GM12878 (cell line): Measurements from ENCODE around the gene ETS1. TPM values are rescaled to one million over a fixed set of nuclear protein-coding genes. Genes with fewer than 3 reads are reported as not detected.

Experiments
- CBFB ChIP-seq: IDR thresholded peaks from 2 replicates; pipeline ENCODE4 v1.6.1; 2016; ENCODE audit warnings: antibody characterized with exemption, low read depth
- CBX3 ChIP-seq: fragments of 200-600 bp; sonication (generic); IDR thresholded peaks from 2 replicates; pipeline ENCODE4 v1.6.1; 2016; ENCODE audit warnings: low read depth, borderline replicate concordance
- EED ChIP-seq: sonication (generic); IDR thresholded peaks from 2 replicates; pipeline ENCODE4 v1.6.1; 2016; ENCODE audit warnings: antibody characterized with exemption, low read depth
- EP300 ChIP-seq, 2 experiments: fragments of 150-350 bp in 1 of 2; IDR thresholded peaks; 2 replicates each; pipeline ENCODE4 v1.6.1; 2011 to 2012; ENCODE audit warnings: low read depth in 2 of 2, low read length in 2 of 2, borderline replicate concordance in 1 of 2, improper control_type of control experiment in 1 of 2, inconsistent platforms in 1 of 2; ENCODE audit not compliant: control insufficient read depth in 1 of 2
- HCFC1 ChIP-seq: fragments of 150-350 bp; IDR thresholded peaks from 2 replicates; pipeline ENCODE4 v1.6.1; 2014; ENCODE audit warnings: low read length
- HDAC2 ChIP-seq: fragments of 200-600 bp; sonication (generic); IDR thresholded peaks from 2 replicates; pipeline ENCODE4 v1.6.1; 2017
- HDGF ChIP-seq: fragments of 450-650 bp; IDR thresholded peaks from 2 replicates; pipeline ENCODE4 v1.6.1; 2016; ENCODE audit warnings: antibody characterized with exemption
- KAT2A ChIP-seq: conservative IDR thresholded peaks from 2 replicates; pipeline ENCODE4 v1.6.1; 2011; ENCODE audit warnings: low read depth, low read length; ENCODE audit not compliant: control insufficient read depth
- MEF2A ChIP-seq: IDR thresholded peaks from 2 replicates; pipeline ENCODE4 v1.6.1; 2011; ENCODE audit warnings: low read depth, mild to moderate bottlenecking, low read length, moderate library complexity; ENCODE audit not compliant: insufficient read depth
- MTA3 ChIP-seq: IDR thresholded peaks from 2 replicates; pipeline ENCODE4 v1.6.1; 2012; ENCODE audit warnings: low read length, inconsistent platforms, borderline replicate concordance
- NFXL1 ChIP-seq: fragments of 450-650 bp; IDR thresholded peaks from 2 replicates; pipeline ENCODE4 v1.6.1; 2017; ENCODE audit warnings: antibody characterized with exemption, mild to moderate bottlenecking, borderline replicate concordance
- NFYB ChIP-seq: IDR thresholded peaks from 2 replicates; pipeline ENCODE4 v1.6.1; 2011; ENCODE audit warnings: low read depth, mild to moderate bottlenecking, low read length, improper control_type of control experiment, moderate library complexity; ENCODE audit not compliant: insufficient read depth
- PML ChIP-seq: IDR thresholded peaks from 2 replicates; pipeline ENCODE4 v1.6.1; 2012; ENCODE audit warnings: low read length, inconsistent platforms
- RB1 ChIP-seq: fragments of 450-650 bp; formaldehyde crosslinking; IDR thresholded peaks from 2 replicates; pipeline ENCODE4 v1.6.1; 2017; ENCODE audit warnings: mild to moderate bottlenecking, borderline replicate concordance
- SMARCA5 ChIP-seq: fragments of 450-650 bp; IDR thresholded peaks from 2 replicates; pipeline ENCODE4 v1.6.1; 2017; ENCODE audit warnings: mild to moderate bottlenecking
- STAT1 ChIP-seq: fragments of 450-650 bp; conservative IDR thresholded peaks from 2 replicates; pipeline ENCODE4 v1.6.1; 2014; ENCODE audit warnings: antibody characterized with exemption, mild to moderate bottlenecking
- TAF1 ChIP-seq: IDR thresholded peaks from 2 replicates; pipeline ENCODE4 v1.6.1; 2011; ENCODE audit warnings: mild to moderate bottlenecking, low read depth, low read length, borderline replicate concordance
- TARDBP ChIP-seq: IDR thresholded peaks from 2 replicates; pipeline ENCODE4 v1.6.1; 2016; ENCODE audit warnings: borderline replicate concordance
- TCF12 ChIP-seq: IDR thresholded peaks from 2 replicates; pipeline ENCODE4 v1.6.1; 2011; ENCODE audit warnings: low read depth, mild to moderate bottlenecking, low read length
- WRNIP1 ChIP-seq: IDR thresholded peaks from 2 replicates; pipeline ENCODE4 v1.6.1; 2011; ENCODE audit warnings: low read depth, low read length, improper control_type of control experiment, borderline replicate concordance
- ZBED1 ChIP-seq: IDR thresholded peaks from 2 replicates; pipeline ENCODE4 v1.6.1; 2016; ENCODE audit warnings: borderline replicate concordance
- polyA plus RNA-seq, 11 experiments: library from polyadenylated mRNA; depleted of rRNA in 4 of 11; unstranded in 6 of 11; stranded (reverse) in 5 of 11; fragments of >200 nt; fragmentation: Nextera tagmentation in 4 of 11; fragmentation: Illumina TruSeq in 1 of 11; extraction: Ambion mirVana in 4 of 11; extraction: Trizol in 1 of 11; gene quantifications; 1 replicate in 1 of 11; 2 replicates in 10 of 11; pipeline versions ENCODE4 v1.2.1 to v1.2.3, GENCODE V29; 2011 to 2016; ENCODE audit warnings: inconsistent platforms in 2 of 11, missing spikeins in 2 of 11, low read depth in 1 of 11
- total RNA-seq, 4 experiments: library from RNA; depleted of rRNA in 3 of 4; stranded (reverse); fragments of >200 nt in 3 of 4; fragmentation: Illumina TruSeq in 1 of 4; extraction: Trizol in 1 of 4; gene quantifications; 2 replicates each; pipeline versions ENCODE4 v1.2.1 to v1.2.3, GENCODE V29; 2013 to 2021
- TF ChIP-seq, protein P1 (sequence below): IDR thresholded peaks from 2 replicates; pipeline ENCODE4 v1.6.1; 2012; ENCODE audit warnings: low read depth, low read length, improper control_type of control experiment
- TF ChIP-seq, protein P2 (sequence below): IDR thresholded peaks from 2 replicates; pipeline ENCODE4 v1.6.1; 2011; ENCODE audit warnings: low read depth, mild to moderate bottlenecking, low read length, moderate library complexity, borderline replicate concordance; ENCODE audit errors: extremely low read depth
- TF ChIP-seq, protein P3 (sequence below): fragments of 450-650 bp; IDR thresholded peaks from 2 replicates; pipeline ENCODE4 v1.6.1; 2018; ENCODE audit warnings: borderline replicate concordance, mild to moderate bottlenecking; ENCODE audit not compliant: partially characterized antibody
- TF ChIP-seq, protein P4 (sequence below): fragments of 150-350 bp; IDR thresholded peaks from 2 replicates; pipeline ENCODE4 v1.6.1; 2016; ENCODE audit warnings: low read depth, low read length

ETS1 gene
- total and polyA plus RNA-seq, 10 of the 15 experiments (the other 5 are each of a cell fraction or from before 2014, with no cell fraction given): 12.5 to 112 (median 55.5) TPM

DNA sequence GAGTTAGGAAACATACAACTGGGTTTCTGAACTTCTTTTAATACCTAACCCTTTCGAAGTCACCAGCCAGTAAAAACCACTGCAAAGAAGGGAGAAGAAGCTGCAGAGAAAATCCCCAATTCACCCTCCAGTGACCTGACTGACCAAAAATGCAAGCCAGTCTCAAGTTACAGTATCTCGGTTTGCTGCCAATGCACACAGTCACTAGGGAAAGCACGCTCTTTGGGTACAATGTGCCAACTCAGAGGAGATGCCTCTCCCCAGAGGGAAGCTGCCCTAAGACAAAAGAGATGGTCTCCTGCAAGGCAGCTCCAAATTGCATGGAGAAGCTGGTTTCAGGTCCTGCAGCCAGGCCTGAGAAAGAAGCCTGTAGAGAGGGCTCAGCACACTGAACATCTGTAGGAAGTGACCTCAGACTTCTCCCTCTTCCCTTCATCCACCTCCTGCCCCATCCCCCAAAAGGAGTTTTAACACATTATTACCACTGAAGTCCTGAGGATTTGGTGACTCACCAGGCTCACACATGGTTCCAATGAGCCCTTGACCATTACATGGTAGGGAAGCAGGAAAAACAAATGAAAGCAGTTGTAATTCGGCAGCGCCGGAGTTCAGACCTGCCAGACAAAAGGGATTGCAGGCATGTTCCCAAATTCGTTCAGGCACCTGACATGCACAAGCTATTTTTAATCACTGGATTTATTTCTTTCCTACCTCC is 90.1 kb downstream of the ETS1 start (continued):
- TF ChIP-seq, protein P1, sequence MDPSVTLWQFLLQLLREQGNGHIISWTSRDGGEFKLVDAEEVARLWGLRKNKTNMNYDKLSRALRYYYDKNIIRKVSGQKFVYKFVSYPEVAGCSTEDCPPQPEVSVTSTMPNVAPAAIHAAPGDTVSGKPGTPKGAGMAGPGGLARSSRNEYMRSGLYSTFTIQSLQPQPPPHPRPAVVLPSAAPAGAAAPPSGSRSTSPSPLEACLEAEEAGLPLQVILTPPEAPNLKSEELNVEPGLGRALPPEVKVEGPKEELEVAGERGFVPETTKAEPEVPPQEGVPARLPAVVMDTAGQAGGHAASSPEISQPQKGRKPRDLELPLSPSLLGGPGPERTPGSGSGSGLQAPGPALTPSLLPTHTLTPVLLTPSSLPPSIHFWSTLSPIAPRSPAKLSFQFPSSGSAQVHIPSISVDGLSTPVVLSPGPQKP: no peak
- TF ChIP-seq WRNIP1 (no peak), EP300 (IDR thresholded peaks at IDR 0.05; ENCODE audit: borderline replicate concordance in 1 of 2, control insufficient read depth in 1 of 2, low read depth in 2 of 2, low read length in 2 of 2) (peak in 1 of 2 experiments; percentile 56; a peak in 2 of 4 replicates), EED (peak; percentile 77), RB1 (no peak), MEF2A (no peak), TAF1 (0 out of 2 replicates have a peak, but pooled peaks have one; percentile 9), STAT1 (no peak), KAT2A (no peak), HDGF (no peak), HDAC2 (no peak), NFYB (no peak), PML (no peak), ZBED1 (0 out of 2 replicates have a peak, but pooled peaks have one; percentile 45), NFXL1 (no peak), CBX3 (no peak), HCFC1 (no peak), TARDBP (no peak; the same call in 1 of the 2 replicates), SMARCA5 (no peak), TCF12 (no peak), MTA3 (peak; percentile 53; the same call in 1 of the 2 replicates), CBFB (peak; percentile 18; the same call in 1 of the 2 replicates)
- TF ChIP-seq, protein P2, sequence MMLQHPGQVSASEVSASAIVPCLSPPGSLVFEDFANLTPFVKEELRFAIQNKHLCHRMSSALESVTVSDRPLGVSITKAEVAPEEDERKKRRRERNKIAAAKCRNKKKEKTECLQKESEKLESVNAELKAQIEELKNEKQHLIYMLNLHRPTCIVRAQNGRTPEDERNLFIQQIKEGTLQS: no peak
- TF ChIP-seq, protein P3, sequence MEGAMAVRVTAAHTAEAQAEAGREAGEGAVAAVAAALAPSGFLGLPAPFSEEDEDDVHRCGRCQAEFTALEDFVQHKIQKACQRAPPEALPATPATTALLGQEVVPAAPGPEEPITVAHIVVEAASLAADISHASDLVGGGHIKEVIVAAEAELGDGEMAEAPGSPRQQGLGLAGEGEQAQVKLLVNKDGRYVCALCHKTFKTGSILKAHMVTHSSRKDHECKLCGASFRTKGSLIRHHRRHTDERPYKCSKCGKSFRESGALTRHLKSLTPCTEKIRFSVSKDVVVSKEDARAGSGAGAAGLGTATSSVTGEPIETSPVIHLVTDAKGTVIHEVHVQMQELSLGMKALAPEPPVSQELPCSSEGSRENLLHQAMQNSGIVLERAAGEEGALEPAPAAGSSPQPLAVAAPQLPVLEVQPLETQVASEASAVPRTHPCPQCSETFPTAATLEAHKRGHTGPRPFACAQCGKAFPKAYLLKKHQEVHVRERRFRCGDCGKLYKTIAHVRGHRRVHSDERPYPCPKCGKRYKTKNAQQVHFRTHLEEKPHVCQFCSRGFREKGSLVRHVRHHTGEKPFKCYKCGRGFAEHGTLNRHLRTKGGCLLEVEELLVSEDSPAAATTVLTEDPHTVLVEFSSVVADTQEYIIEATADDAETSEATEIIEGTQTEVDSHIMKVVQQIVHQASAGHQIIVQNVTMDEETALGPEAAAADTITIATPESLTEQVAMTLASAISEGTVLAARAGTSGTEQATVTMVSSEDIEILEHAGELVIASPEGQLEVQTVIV: no peak
- TF ChIP-seq, protein P4, sequence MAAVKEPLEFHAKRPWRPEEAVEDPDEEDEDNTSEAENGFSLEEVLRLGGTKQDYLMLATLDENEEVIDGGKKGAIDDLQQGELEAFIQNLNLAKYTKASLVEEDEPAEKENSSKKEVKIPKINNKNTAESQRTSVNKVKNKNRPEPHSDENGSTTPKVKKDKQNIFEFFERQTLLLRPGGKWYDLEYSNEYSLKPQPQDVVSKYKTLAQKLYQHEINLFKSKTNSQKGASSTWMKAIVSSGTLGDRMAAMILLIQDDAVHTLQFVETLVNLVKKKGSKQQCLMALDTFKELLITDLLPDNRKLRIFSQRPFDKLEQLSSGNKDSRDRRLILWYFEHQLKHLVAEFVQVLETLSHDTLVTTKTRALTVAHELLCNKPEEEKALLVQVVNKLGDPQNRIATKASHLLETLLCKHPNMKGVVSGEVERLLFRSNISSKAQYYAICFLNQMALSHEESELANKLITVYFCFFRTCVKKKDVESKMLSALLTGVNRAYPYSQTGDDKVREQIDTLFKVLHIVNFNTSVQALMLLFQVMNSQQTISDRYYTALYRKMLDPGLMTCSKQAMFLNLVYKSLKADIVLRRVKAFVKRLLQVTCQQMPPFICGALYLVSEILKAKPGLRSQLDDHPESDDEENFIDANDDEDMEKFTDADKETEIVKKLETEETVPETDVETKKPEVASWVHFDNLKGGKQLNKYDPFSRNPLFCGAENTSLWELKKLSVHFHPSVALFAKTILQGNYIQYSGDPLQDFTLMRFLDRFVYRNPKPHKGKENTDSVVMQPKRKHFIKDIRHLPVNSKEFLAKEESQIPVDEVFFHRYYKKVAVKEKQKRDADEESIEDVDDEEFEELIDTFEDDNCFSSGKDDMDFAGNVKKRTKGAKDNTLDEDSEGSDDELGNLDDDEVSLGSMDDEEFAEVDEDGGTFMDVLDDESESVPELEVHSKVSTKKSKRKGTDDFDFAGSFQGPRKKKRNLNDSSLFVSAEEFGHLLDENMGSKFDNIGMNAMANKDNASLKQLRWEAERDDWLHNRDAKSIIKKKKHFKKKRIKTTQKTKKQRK: no peak
